Testis (tissue), 3 donors: ENCODE measurements around the gene SCNN1G. TPM values are rescaled to one million over a fixed set of nuclear protein-coding genes. Genes with fewer than 3 reads are reported as not detected.

ENCODE experiments used
- DNase-seq: peaks from one replicate; pipeline ENCODE4 v3.0.0-alpha.2; 2019
- H3K27ac ChIP-seq, 2 donors: fragments of 200-600 bp; sonication (generic); one replicate each; pipeline ENCODE4 v1.5.1; 2019
- H3K27me3 ChIP-seq: fragments of 200-600 bp; sonication (generic); one replicate; pipeline ENCODE4 v1.5.1; 2019
- H3K36me3 ChIP-seq: fragments of 200-600 bp; sonication (generic); one replicate; pipeline ENCODE4 v1.5.1; 2017; ENCODE audit warnings: low read depth; ENCODE audit errors: missing control alignments
- H3K4me1 ChIP-seq: fragments of 200-600 bp; sonication (generic); one replicate; pipeline ENCODE4 v1.5.1; 2019
- H3K4me3 ChIP-seq, 2 donors: fragments of 200-600 bp; sonication (generic); one replicate each; pipeline ENCODE4 v1.5.1; 2017 to 2019
- H3K9me3 ChIP-seq: fragments of 200-600 bp; sonication (generic); one replicate; pipeline ENCODE4 v1.5.1; 2017
- POLR2A ChIP-seq: fragments of 450-650 bp; IDR thresholded peaks from one replicate; pipeline ENCODE4 v1.6.1; 2017; ENCODE audit warnings: antibody characterized with exemption, mild to moderate bottlenecking, moderate library complexity
- WGBS, 2 donors: methylation state at CpG; one replicate each; pipeline ENCODE4 v1.1.5; 2018; 5-methylcytosine and 5-hydroxymethylcytosine counted together
- intact Hi-C: fragments of 100-400 bp; cut with DNase I; formaldehyde crosslinking; loops from one replicate; pipeline ENCODE4 v1.15.1; 2023; ENCODE audit warnings: low total_unique reads
- polyA plus RNA-seq: library from polyadenylated mRNA; stranded (reverse); fragments of 350-450 nt; fragmentation: Illumina TruSeq; extraction: RNeasy Lipid Tissue Mini Kit (QIAGEN cat#74804); gene quantifications from one replicate; pipeline ENCODE4 v1.2.3, GENCODE V29; 2014; ENCODE audit warnings: low read depth, low replicate concordance; ENCODE audit not compliant: insufficient read depth
- total RNA-seq, 2 donors: library from RNA; depleted of rRNA; stranded (reverse); fragments of >200 nt; gene quantifications; one replicate each; pipeline ENCODE4 v1.2.3, GENCODE V29; 2016
- TF ChIP-seq, protein P1 (sequence below), 3 experiments: fragments of 450-650 bp in 2 of 3; fragments of 200-600 bp in 1 of 3; sonication (generic) in 1 of 3; IDR thresholded peaks; one replicate each; pipeline ENCODE4 v1.5.1; 2016 to 2019; ENCODE audit warnings: antibody characterized with exemption in 3 of 3, mild to moderate bottlenecking in 2 of 3, moderate library complexity in 1 of 3

Gene SCNN1G
- total and polyA plus RNA-seq, 3 donors from 2014 or later: 0.16 to 0.19 TPM; not detected in 1

DNA sequence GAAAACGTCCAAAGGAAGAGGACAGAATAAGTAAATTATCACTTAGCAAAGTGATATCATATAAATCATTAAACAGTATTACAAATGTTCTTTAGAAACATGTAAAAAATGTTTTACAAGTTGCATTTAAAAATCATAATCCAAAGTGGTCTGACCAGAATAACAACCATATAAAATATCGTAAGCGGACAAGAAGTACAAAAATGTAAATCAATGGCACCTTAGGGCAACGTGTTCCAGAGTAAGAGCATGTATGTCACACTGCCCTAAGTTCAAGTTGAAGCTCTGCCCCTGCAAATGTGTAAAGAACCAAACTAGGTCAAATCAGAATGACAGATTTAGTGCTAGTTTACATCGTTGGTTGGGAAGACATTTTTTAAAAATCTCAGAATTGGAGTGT is 44.7 kb upstream of the SCNN1G start:
- Histone ChIP-seq H3K36me3 (no peaks in the 10 kb centered on the region), H3K9me3 (no peaks in the 10 kb centered on the region), H3K4me3 (no peak overlapping the region), H3K27me3 (no peaks in the 10 kb centered on the region), H3K27ac (no peak overlapping the region), H3K4me1 (peaks cover 12% of the 10 kb centered on the region)
- no peak for TF ChIP-seq POLR2A
- TF ChIP-seq, protein P1, sequence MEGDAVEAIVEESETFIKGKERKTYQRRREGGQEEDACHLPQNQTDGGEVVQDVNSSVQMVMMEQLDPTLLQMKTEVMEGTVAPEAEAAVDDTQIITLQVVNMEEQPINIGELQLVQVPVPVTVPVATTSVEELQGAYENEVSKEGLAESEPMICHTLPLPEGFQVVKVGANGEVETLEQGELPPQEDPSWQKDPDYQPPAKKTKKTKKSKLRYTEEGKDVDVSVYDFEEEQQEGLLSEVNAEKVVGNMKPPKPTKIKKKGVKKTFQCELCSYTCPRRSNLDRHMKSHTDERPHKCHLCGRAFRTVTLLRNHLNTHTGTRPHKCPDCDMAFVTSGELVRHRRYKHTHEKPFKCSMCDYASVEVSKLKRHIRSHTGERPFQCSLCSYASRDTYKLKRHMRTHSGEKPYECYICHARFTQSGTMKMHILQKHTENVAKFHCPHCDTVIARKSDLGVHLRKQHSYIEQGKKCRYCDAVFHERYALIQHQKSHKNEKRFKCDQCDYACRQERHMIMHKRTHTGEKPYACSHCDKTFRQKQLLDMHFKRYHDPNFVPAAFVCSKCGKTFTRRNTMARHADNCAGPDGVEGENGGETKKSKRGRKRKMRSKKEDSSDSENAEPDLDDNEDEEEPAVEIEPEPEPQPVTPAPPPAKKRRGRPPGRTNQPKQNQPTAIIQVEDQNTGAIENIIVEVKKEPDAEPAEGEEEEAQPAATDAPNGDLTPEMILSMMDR (IDR thresholded peaks at IDR 0.05): no peak
- 59 to 63% methylated on average over 5 of the region's 5 CpGs for WGBS, 2 donors
- intact Hi-C loops: no loop called here
- DNase-seq: no peak

DNA sequence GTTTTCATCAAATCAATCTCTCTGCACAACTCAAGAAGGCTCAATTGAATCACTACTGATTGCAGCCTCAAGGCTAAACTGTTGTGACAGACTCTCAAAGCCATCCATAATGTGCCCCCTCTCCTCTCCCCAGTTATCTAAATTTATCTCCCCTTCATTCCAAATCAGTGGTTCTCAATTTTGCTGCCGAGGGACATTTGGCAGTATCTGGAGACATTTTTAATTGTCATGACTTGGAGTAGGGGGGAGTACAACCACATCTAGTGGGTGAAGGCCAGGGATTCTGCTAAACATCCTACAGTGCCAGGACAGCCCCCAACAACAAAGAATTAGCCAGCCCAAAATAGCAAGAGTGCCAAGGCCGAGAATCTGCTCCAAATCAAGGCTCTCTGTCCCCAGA is 42.4 kb upstream of the SCNN1G start:
- Histone ChIP-seq H3K27ac (no peak overlapping the region), H3K4me3 (no peak overlapping the region), H3K36me3 (no peaks in the 10 kb centered on the region), H3K27me3 (no peaks in the 10 kb centered on the region), H3K4me1 (peaks cover 27% of the 10 kb centered on the region), H3K9me3 (no peaks in the 10 kb centered on the region)
- WGBS, 2 donors: 62 to 64% methylated on average over 2 of the region's 2 CpGs
- no peak for DNase-seq
- intact Hi-C loops: no loop called here
- no peak for TF ChIP-seq POLR2A
- TF ChIP-seq, protein P1 (IDR thresholded peaks at IDR 0.05): no peak

DNA sequence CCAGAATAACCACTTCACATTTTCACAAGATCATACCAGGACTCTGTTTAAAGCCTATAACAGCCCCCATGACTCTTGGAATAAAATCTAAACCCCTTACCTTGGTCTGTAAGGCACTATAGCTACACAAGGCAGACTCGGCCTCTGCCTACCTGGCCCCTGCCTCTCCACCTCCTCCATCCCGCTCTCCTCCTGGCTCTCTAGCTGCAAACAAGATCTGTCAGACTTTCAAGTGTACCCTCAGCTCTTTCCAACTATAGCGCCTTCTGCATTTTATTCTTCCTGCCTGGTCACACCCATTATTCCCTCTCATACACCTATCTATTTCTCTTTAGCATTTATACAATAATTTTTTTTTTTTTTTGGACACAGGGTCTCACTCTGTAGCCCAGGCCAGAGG is 41.5 kb upstream of the SCNN1G start:
- no peaks in the 10 kb centered on the region for H3K9me3 ChIP-seq
- no peaks in the 10 kb centered on the region for H3K36me3 ChIP-seq
- TF ChIP-seq, protein P1 (IDR thresholded peaks at IDR 0.05): no peak
- no peak for TF ChIP-seq POLR2A
- DNase-seq: no peak
- 92 to 94% methylated on average over 3 of the region's 3 CpGs for WGBS, 2 donors
- no peak overlapping the region for H3K27ac ChIP-seq
- H3K4me1 ChIP-seq: peaks cover 27% of the 10 kb centered on the region
- H3K4me3 ChIP-seq: no peak overlapping the region
- intact Hi-C loops: no loop called here
- no peaks in the 10 kb centered on the region for H3K27me3 ChIP-seq

DNA sequence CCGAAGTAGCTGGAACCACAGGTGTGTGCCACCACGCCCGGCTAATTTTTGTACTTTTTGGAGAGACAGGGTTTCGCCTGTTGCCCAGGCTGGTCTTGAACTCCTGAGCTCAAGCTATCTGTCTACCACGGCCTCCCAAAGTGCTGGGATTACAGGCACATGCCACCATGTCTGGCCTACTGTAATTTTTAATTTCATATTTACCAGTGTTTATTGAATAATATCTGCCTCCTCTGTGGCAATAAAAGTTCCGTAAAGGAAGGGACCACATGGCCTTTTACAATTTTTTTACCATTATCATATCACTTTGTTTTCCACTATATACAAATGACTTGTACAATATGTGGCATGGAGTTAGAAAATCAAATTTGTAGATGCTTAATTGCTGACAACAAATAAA is 41.0 kb upstream of the SCNN1G start:
- no peak for DNase-seq
- Histone ChIP-seq H3K4me3 (no peak overlapping the region), H3K4me1 (peaks cover 30% of the 10 kb centered on the region), H3K9me3 (no peaks in the 10 kb centered on the region), H3K27ac (no peak overlapping the region), H3K36me3 (no peaks in the 10 kb centered on the region), H3K27me3 (no peaks in the 10 kb centered on the region)
- 90 to 92% methylated on average over 6 of the region's 6 CpGs for WGBS, 2 donors
- intact Hi-C loops: no loop called here
- TF ChIP-seq, protein P1 (IDR thresholded peaks at IDR 0.05): no peak
- TF ChIP-seq POLR2A: no peak

DNA sequence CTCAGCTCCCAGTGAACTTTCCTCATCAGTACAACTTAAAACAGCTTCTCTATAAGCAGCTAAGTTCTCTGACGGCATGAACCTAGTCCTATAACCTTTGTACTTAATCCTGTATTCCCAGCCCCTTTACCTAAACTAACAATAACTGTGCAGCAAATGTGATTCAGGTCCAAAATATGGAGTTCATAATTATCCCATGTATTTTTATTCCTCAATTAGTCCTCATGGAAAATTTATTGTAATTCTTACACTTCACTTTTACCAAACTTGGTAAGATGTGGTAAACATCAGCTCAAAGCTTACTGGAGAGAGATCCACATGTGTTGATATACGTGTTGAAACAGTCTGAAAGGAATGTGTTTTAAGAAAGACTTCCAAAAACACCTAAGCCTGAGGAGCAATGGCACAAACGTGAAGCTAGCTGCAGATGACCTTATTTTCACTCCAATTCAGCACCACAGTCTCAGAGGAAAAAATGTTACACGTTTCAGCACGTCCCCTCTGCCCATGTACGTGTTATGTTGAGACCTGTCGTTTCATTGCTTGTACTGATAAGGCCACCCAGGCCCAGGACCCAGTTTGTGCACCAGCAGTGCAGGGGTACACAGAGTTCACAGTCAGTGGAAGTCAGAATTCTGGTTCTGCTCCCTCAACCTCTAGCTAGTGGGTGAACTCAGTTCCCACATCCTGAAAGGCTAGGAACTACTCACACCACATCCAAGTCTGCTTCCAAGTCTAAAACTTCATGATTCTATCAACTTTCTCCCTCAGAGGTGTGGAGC is 40.4 kb upstream of the SCNN1G start:
- Histone ChIP-seq H3K27ac (no peak overlapping the region), H3K4me3 (no peak overlapping the region), H3K9me3 (no peaks in the 10 kb centered on the region), H3K27me3 (no peaks in the 10 kb centered on the region), H3K4me1 (peaks cover 36% of the 10 kb centered on the region), H3K36me3 (no peaks in the 10 kb centered on the region)
- no peak for DNase-seq
- intact Hi-C loops: no loop called here
- 51 to 63% methylated on average over 7 of the region's 7 CpGs for WGBS, 2 donors
- no peak for TF ChIP-seq POLR2A
- TF ChIP-seq, protein P1 (IDR thresholded peaks at IDR 0.05): no peak
